Immature natural killer cell (primary cell): ENCODE data around the gene SLC66A2. TPM values are rescaled to one million over a fixed set of nuclear protein-coding genes. Genes with fewer than 3 reads are reported as not detected.

ENCODE experiments used
- DNase-seq, 3 donors: peaks; one replicate each; pipeline ENCODE4 v3.0.0; 2022; ENCODE audit warnings: mixed read lengths in 1 of 3
- H3K27ac Mint-ChIP-seq, 6 donors: one replicate each; pipeline ENCODE4 v1.8.0; 2020; ENCODE audit warnings: mixed read lengths in 6 of 6, mild to moderate bottlenecking in 5 of 6, inconsistent platforms in 4 of 6, moderate library complexity in 3 of 6
- H3K27me3 Mint-ChIP-seq, 3 donors: one replicate each; pipeline ENCODE4 v1.8.0; 2020 to 2021; ENCODE audit warnings: low read depth in 3 of 3, mild to moderate bottlenecking in 3 of 3, mixed read lengths in 3 of 3, moderate library complexity in 3 of 3, inconsistent platforms in 1 of 3
- H3K36me3 Mint-ChIP-seq, 3 donors: one replicate each; pipeline ENCODE4 v1.8.0; 2020; ENCODE audit warnings: mixed read lengths in 3 of 3, inconsistent platforms in 2 of 3, mild to moderate bottlenecking in 2 of 3
- H3K4me1 Mint-ChIP-seq, 2 donors: one replicate each; pipeline ENCODE4 v1.8.0; 2020; ENCODE audit warnings: inconsistent platforms in 2 of 2, mild to moderate bottlenecking in 2 of 2, mixed read lengths in 2 of 2, moderate library complexity in 1 of 2
- H3K4me3 Mint-ChIP-seq, 5 donors: one replicate each; pipeline ENCODE4 v1.8.0; 2020; ENCODE audit warnings: mild to moderate bottlenecking in 5 of 5, mixed read lengths in 5 of 5, inconsistent platforms in 3 of 5, moderate library complexity in 3 of 5
- H3K9me3 Mint-ChIP-seq, 6 donors: one replicate each; pipeline ENCODE4 v1.8.0; 2020; ENCODE audit warnings: mild to moderate bottlenecking in 6 of 6, mixed read lengths in 6 of 6, inconsistent platforms in 4 of 6, moderate library complexity in 3 of 6
- polyA plus RNA-seq, 3 donors: library from polyadenylated mRNA; unstranded; fragments of 300-500 nt; fragmentation: Illumina TruSeq; gene quantifications; one replicate each; pipeline ENCODE4 v1.2.3, GENCODE V29; 2021

SLC66A2 gene
- polyA plus RNA-seq, 3 donors from 2014 or later: 9.0 to 16.5 (median 11.8) TPM

DNA sequence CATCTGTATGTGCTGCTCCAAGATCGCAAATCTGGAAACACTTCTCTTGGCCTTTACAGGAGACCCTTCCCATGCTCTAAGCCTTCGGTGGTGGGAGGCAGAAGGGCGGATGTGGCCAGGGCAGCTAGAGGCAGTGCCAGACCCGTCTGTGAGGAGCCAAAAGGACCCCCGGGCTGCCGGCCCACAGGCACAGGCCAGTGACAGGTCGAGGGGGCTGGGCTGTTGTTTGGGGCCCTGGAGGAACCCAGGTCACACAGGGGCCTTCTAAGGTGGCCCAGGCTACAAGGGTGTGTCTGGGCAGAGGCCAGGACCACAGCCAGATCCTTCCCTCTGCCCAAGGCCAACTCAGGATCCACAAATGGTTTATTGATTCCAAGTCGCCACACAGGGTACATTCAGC, 49.4 kb downstream of the SLC66A2 start:
- DNase-seq: no peak
- peaks cover 10 to 21% (median 12%) of the 10 kb centered on the region in 3 donors for H3K36me3 Mint-ChIP-seq
- peaks cover 0 to 7% (median 4%) of the 10 kb centered on the region in 3 donors for H3K27me3 Mint-ChIP-seq
- H3K4me1 Mint-ChIP-seq: peaks cover 0 to 7% of the 10 kb centered on the region in 2 donors
- no peak overlapping the region for H3K27ac Mint-ChIP-seq
- H3K4me3 Mint-ChIP-seq: no peak overlapping the region
- H3K9me3 Mint-ChIP-seq: peaks cover 9 to 16% (median 11%) of the 10 kb centered on the region in 6 donors

DNA sequence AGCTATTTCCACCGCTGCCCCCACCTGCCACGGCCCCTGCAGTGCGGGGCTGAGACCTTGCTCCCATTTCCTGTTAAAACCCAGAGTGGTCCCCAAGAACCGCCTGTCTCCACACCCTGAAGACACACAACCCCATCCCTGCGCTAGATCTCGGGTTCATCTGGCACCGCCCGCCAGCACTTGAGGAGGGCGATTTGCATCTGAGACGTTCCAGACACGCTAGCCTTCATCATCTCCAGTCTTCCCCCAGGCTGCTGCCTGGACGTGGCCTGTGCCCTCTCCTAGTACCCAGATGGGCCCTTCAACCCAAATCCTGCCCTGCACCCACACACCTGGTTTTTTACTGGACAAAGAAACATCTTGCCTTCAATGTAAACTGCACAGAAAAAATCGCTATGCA, 49.8 kb downstream of the SLC66A2 start:
- Mint-ChIP-seq H3K27me3 (peaks cover 0 to 12% (median 4%) of the 10 kb centered on the region in 3 donors), H3K9me3 (peaks cover 9 to 21% (median 15%) of the 10 kb centered on the region in 6 donors), H3K4me1 (peaks cover 0 to 7% of the 10 kb centered on the region in 2 donors), H3K27ac (no peak overlapping the region), H3K36me3 (peaks cover 10 to 25% (median 11%) of the 10 kb centered on the region in 3 donors), H3K4me3 (no peak overlapping the region)
- DNase-seq: no peak

DNA sequence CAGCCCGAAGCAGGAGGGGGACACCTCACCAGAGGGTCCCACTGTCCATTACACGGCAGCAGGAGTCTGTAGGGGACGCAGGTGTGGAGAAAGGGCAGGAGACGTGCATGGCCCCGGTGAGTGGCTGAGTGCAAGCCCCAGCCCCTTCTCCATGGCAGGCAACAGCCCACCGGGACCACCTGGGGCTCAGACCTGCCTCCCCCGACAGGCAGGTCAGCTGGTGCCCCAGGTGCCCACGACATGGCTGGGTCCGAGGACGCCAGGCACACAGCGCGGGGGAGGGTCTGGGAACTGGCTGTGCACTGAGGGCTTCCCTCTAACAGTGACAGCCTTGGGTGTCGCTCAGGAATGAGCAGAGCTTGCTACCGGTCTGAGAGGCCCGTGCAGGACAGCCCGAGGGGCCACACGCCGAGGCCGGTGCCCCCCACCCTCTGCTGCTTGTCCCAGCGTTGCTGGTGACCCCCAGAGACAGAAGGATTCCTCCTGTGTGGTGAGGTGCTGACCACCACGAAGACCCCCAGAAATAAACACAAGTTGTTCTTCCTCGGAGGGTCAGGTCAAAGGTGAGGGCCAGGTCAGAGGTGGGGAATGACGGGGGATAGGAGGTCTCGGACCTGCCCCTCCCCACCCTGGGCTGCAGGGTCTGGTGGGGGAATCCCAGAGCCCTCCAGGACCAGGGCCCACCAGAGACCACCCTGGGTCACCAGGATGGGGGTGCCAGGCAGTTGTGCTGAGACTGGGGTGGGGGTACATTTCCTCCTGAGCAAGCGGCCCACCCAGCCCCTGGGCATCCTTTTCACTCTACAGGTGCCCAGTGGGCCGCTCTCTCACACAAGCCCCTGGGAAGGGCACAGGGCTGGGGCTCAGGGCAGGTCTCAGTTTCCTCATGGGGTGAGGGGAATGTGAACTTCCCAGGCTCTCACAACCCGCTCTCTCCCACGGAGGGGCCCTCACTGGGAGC, 50.6 kb downstream of the SLC66A2 start:
- peaks cover 0 to 12% (median 4%) of the 10 kb centered on the region in 3 donors for H3K27me3 Mint-ChIP-seq
- H3K4me1 Mint-ChIP-seq: peaks cover 0 to 2% of the 10 kb centered on the region in 2 donors
- H3K27ac Mint-ChIP-seq: no peak overlapping the region
- peaks cover 8 to 21% (median 15%) of the 10 kb centered on the region in 3 donors for H3K36me3 Mint-ChIP-seq
- peaks cover 12 to 25% (median 20%) of the 10 kb centered on the region in 6 donors for H3K9me3 Mint-ChIP-seq
- no peak for DNase-seq
- H3K4me3 Mint-ChIP-seq: no peak overlapping the region

DNA sequence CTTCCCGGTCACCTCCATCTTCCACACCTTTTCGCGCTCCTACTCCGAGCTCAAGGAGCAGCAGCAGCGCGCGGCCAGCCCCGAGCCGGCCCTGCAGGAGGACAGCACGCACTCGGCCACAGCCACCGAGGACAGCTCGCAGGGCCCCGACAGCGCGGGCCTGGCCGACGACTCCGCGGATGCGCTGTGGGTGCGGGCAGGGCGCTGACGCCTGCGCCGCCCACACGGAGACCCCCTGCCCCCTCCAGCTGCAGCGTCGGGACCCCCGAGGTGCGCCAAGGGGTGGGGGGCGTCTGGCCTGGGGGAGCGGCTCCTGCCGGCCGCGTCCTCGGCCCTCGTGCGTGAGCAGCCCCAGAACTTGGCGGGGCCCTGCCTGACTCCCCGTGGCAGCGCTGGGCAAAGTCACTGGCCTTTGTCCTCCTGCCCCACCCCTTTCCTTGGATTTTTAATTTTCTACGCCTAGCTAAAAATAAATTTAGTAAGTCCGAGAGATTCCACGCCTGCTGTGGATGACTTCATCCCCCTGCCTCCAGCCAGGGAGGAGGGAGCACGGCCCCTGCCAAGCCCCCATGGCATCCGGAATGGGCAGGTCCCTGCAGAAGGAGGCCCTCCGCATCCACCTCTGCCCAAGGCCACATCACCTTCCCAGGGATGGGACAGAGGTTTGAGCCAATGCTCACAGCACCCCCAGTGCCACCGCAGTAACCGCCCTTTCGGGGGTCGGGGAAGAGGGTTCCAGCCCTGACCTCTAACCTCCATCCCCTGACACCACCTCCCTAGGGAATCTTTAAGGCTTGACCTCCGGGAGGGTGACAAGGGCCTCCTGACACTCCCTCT, 51.6 kb downstream of the SLC66A2 start:
- H3K4me3 Mint-ChIP-seq: no peak overlapping the region
- H3K27me3 Mint-ChIP-seq: peaks cover 0 to 12% (median 4%) of the 10 kb centered on the region in 3 donors

DNA sequence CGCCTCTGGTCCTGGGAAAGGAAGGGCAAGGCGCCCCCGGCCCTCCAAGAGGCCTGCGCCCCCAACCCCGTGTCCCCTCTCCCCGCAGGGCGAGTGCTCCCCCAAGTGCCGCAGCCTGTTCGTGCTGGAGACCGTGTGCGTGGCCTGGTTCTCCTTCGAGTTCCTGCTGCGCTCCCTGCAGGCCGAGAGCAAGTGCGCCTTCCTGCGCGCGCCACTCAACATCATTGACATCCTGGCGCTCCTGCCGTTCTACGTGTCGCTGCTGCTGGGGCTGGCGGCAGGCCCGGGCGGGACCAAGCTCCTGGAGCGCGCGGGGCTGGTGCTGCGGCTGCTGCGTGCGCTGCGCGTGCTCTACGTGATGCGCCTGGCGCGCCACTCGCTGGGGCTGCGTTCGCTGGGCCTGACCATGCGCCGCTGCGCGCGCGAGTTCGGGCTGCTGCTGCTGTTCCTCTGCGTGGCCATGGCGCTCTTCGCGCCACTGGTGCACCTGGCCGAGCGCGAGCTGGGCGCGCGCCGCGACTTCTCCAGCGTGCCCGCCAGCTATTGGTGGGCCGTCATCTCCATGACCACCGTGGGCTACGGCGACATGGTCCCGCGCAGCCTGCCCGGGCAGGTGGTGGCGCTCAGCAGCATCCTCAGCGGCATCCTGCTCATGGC, 52.4 kb downstream of the SLC66A2 start:
- Mint-ChIP-seq H3K36me3 (peaks cover 8 to 17% (median 15%) of the 10 kb centered on the region in 3 donors), H3K27ac (no peak overlapping the region), H3K4me1 (no peaks in the 10 kb centered on the region), H3K4me3 (no peak overlapping the region), H3K27me3 (peaks cover 0 to 12% (median 4%) of the 10 kb centered on the region in 3 donors), H3K9me3 (peaks cover 19 to 40% (median 35%) of the 10 kb centered on the region in 6 donors)
- DNase-seq: no peak

More for the DNA sequence above, 51.6 kb downstream of the SLC66A2 start:
- Mint-ChIP-seq H3K9me3 (peaks cover 17 to 35% (median 30%) of the 10 kb centered on the region in 6 donors), H3K36me3 (peaks cover 8 to 17% (median 15%) of the 10 kb centered on the region in 3 donors), H3K27ac (no peak overlapping the region), H3K4me1 (no peaks in the 10 kb centered on the region)
- no peak for DNase-seq

DNA sequence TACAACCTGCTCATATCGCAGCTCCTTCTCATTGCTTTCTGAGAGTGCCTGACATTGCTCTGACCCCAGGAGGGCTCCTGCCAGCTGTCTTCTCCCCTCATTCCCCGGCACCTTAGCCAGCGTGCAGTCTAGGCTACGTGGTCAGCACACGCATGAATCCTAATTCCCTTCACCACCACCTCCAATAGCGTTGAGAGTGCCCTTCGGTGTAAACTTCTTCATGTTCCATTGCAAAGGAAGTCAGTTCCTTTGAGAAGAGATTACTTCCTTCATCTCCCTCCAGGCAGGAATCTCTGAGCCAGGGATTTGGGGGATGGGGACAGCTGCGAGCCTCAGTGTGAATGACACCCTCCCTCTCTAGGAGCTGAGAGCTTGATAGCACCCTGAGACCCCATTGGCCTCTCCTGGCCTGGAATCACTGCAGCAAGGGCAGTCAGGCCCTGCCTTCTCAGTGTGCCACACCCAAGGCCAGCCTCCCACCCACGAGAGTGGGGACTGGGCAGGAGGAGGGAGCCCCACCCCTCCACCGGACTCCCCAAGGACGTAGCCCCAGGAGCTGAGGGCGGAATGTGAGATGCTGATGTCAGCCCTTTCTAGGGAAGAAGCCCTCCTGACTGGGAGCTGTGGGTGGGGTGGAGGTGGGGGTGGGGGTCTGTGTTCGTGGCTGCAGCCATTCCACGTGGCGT, 53.4 kb downstream of the SLC66A2 start:
- Mint-ChIP-seq H3K36me3 (peaks cover 8 to 23% (median 20%) of the 10 kb centered on the region in 3 donors), H3K4me1 (no peaks in the 10 kb centered on the region)

DNA sequence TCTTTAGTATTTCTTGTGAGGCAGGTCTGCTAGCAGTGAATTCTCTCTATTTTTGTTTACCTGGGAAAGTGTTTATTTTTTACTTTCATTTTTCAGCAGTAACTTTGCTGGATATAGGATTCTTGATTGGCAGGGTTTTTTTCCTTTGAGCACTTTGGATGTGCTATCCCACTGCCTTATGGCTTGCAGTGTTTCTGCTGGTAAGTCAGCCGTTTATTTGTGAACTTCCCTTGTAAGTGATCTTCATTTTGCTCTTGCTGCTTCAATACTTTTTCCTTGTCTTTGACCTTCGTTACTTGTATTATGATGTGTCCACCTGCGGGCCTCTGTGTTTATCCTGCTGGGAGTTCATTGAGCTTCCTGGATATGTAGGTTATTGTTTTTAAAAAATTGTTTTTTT, 54.7 kb downstream of the SLC66A2 start:
- H3K27me3 Mint-ChIP-seq: peaks cover 0 to 12% (median 2%) of the 10 kb centered on the region in 3 donors
- H3K4me1 Mint-ChIP-seq: no peaks in the 10 kb centered on the region
- peaks cover 35 to 60% (median 55%) of the 10 kb centered on the region in 6 donors for H3K9me3 Mint-ChIP-seq
- peaks cover 2 to 21% (median 18%) of the 10 kb centered on the region in 3 donors for H3K36me3 Mint-ChIP-seq
- no peak overlapping the region for H3K4me3 Mint-ChIP-seq
- DNase-seq: no peak
- H3K27ac Mint-ChIP-seq: no peak overlapping the region

More for the DNA sequence above, 53.4 kb downstream of the SLC66A2 start:
- no peak overlapping the region for H3K4me3 Mint-ChIP-seq
- DNase-seq: no peak
- H3K9me3 Mint-ChIP-seq: peaks cover 28 to 48% (median 43%) of the 10 kb centered on the region in 6 donors
- peaks cover 0 to 12% (median 4%) of the 10 kb centered on the region in 3 donors for H3K27me3 Mint-ChIP-seq
- H3K27ac Mint-ChIP-seq: no peak overlapping the region

DNA sequence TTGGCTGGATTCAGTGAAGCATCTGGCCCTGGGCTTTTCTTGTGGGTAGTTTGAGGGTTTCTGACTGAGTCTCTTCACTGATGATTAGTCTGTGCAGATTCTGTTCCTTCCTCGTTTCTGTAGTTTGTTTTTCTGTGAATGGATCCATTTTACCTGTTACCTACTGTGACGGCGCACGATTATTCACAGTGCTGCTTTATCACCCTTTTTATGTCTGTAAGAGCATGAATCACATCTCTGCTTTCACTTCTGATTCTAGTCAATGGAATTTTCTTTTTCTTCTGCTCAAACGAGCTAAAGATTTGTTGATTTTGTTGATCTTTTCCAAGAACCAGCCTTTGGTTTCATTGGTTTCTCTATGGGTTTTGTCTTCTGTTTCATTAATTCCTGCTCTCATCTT, 60.8 kb downstream of the SLC66A2 start:
- no peak overlapping the region for H3K4me3 Mint-ChIP-seq
- H3K9me3 Mint-ChIP-seq: peaks cover 32 to 66% (median 61%) of the 10 kb centered on the region in 6 donors
- H3K4me1 Mint-ChIP-seq: no peaks in the 10 kb centered on the region
- peaks cover 0 to 13% (median 7%) of the 10 kb centered on the region in 3 donors for H3K36me3 Mint-ChIP-seq
- DNase-seq: no peak
- peaks cover 0 to 2% (median 0%) of the 10 kb centered on the region in 3 donors for H3K27me3 Mint-ChIP-seq
- H3K27ac Mint-ChIP-seq: no peak overlapping the region

DNA sequence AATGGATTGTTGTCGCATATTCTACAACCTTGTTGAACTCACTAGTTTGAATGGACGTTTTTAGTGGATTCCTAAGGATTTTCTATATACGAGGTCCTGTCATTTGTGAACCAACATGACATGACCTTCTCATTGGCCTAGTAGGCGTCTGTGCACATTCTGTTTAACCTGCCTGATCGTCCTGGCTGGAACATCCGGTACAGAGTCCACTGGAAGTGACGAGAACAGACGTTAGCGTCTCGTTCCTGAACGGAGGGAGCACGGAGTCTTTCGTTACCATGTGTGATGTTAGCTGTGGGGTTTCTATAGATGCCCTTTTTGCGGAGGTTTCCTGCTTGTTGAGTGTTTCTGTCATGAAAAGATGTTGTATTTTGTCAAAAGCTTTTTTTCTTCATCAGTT, 61.9 kb downstream of the SLC66A2 start:
- DNase-seq: no peak
- H3K27ac Mint-ChIP-seq: no peak overlapping the region
- peaks cover 0 to 13% (median 7%) of the 10 kb centered on the region in 3 donors for H3K36me3 Mint-ChIP-seq
- peaks cover 0 to 2% (median 1%) of the 10 kb centered on the region in 3 donors for H3K27me3 Mint-ChIP-seq
- peaks cover 27 to 56% (median 50%) of the 10 kb centered on the region in 6 donors for H3K9me3 Mint-ChIP-seq
- H3K4me1 Mint-ChIP-seq: no peaks in the 10 kb centered on the region
- H3K4me3 Mint-ChIP-seq: no peak overlapping the region

DNA sequence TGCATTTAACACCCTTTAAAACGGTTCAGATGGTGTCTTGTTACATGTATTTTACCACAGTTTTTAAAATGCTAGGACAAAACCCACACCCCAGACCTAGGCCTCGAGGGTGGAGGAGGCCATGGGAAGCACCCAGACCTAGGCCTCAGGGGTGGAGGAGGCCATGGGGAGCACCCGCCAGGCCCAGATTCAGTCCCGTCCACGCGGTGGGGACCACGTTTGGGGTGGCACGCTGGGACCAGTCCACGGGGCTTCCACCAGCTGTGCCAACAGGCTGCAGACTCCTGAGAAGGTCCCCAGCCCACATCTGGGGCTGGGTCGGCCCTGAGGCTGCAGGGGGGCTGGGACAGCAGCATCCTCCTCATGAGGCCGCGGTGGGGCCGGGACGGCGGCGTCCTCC, 63.4 kb downstream of the SLC66A2 start:
- H3K27ac Mint-ChIP-seq: no peak overlapping the region
- no peaks in the 10 kb centered on the region for H3K4me1 Mint-ChIP-seq
- H3K27me3 Mint-ChIP-seq: peaks cover 0 to 2% (median 1%) of the 10 kb centered on the region in 3 donors
- DNase-seq: no peak
- H3K36me3 Mint-ChIP-seq: peaks cover 0 to 7% (median 0%) of the 10 kb centered on the region in 3 donors
- peaks cover 15 to 42% (median 40%) of the 10 kb centered on the region in 6 donors for H3K9me3 Mint-ChIP-seq
- no peak overlapping the region for H3K4me3 Mint-ChIP-seq

DNA sequence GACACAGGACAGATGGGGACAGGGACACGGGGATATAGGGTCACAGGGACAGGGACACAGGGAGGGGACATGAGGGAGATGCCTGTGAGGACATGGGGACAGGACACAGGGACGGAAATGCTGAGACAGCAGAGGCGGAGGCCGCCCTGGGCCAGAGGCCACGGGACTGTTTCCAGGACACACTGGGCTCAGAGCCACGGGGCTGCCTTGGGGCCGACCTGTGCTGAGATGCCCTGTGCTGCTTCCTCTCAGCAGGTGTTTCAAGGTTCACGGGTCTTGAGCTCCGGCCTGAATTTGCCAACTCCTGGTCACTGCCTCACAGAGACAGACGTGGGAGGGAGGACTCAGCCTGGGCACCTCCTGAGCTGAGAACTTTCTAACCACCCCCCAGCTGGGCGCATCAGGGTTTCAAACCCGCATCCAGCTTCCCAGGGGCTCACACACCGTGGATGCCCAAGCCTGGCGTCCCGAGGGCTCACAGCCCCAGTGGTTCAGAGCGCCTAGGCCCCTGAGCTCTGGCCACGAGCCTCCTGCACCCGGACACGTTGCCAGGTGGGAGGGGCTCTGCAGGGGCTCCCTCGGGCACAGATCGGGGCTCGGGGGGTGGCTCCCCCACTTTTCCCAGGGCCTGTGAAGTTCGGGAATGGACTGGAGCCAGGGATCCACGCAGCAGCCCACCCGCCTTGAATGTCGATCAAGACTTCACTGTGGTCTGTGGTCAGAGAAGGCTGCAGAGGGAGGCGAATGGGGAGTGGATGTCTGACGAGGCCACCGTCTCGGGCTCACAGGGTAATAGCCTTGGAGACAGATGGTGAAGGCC, 64.1 kb downstream of the SLC66A2 start:
- H3K4me1 Mint-ChIP-seq: no peaks in the 10 kb centered on the region
- no peak overlapping the region for H3K4me3 Mint-ChIP-seq
- no peak for DNase-seq
- peaks cover 0 to 2% (median 1%) of the 10 kb centered on the region in 3 donors for H3K27me3 Mint-ChIP-seq
- peaks cover 11 to 36% (median 35%) of the 10 kb centered on the region in 6 donors for H3K9me3 Mint-ChIP-seq
- H3K27ac Mint-ChIP-seq: no peak overlapping the region
- peaks cover 0 to 7% (median 0%) of the 10 kb centered on the region in 3 donors for H3K36me3 Mint-ChIP-seq
